GM19372 (cell line): Measurements from ENCODE around the gene HTD2.

Experiments used
- ATAC-seq: cut with Tn5 transposase; IDR thresholded peaks from one replicate; pipeline ENCODE4 v1.9.1; 2021; ENCODE audit warnings: mild to moderate bottlenecking, low read depth, moderate library complexity; ENCODE audit not compliant: unreplicated experiment

HTD2 gene

DNA sequence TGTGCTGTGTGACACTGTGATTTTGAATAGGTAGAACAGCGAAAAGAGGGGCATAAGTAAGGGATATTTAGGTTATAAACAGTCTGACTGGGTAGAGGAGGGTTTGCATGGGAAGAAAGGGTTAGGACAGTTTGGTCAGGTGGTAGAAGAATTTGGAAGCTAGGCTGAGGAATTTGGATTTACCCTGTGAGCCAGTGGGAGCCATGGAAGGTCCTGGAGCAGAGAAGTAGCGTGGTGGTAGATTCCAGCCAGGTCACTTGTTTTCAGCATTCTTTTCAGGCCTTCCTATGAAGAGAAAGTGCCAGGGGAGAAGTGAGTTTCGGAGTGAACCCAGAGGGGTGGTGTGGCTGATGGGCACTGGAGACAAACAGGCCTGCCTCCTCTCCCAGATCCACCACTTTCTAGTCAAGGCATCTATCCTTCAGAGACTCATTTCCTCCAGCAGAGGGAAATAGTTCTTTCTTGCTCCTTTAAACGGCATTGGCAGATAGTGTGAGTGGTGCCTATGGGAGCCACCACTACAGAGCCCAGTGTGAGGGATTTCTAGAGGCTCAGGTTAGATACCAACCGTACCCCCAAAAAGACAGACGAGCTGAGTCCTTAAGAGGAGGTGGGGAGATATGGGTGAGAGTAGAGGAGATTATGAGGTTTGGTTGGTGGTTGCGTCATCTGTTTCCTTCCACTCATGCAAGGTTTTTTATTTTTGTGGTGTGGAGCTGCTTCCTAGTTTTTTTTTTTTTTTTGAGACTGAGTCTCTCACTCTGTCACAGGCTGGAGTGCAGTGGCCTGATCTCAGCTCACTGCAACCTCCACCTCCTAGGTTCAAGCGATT, 47.6 kb downstream of the HTD2 start:
- no peak for ATAC-seq

DNA sequence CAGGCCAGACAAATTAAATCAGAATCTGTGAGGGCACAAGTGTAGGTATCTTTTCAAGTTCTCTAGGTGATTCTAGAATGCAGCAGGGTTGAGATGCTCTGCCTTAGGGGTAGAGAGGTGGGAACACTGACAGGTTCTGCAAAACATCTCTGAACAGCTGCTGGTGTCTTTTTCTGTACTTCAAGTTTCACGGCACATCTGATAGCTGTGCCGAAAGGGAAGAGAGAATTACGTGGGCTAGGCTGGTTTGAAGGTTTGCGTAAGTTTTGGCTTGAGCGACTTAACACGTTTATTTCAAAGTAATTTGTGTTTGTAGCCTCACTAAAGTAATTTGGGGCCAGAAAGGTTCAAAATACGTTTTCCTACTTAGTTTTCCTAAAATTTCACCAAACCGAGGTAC, 48.9 kb downstream of the HTD2 start:
- peak; percentile 60 for ATAC-seq

DNA sequence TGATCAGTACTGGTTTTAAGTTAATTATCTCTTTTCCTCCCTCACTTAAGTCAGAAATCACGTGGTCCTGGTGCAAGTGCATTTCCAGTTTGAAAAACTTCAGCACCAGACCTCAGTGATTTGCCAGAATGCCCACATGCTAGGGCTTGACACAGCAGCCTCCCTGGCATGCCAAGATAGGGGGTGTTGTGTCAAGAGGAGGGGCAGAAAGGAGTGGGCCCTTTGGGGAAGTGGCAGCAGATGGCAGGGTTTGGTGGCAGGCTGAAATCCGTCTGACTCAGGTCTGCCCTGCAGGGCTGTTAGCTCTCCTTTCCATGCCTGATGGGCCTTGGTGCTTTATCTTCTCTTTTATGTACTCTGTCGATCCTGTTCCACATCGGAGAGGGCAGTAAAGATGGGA, 49.7 kb downstream of the HTD2 start:
- no peak for ATAC-seq

DNA sequence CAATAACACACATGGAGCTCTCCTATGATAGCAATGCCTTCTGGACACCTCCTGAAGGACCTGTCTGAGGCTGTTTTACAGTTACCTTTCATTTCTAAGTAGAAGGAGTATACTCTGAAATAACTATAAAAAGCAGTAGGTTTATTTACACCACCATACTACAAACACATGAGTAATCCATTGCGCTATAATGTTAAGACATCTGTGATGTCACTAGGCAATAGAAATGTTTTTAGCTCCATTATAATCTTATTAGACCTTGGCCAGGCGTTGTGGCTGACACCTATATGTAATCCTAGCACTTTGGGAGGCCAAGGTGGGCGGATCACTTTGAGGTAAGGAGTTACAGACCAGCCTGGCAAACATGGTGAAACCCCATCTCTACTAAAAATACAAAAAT, 51.1 kb downstream of the HTD2 start:
- no peak for ATAC-seq

DNA sequence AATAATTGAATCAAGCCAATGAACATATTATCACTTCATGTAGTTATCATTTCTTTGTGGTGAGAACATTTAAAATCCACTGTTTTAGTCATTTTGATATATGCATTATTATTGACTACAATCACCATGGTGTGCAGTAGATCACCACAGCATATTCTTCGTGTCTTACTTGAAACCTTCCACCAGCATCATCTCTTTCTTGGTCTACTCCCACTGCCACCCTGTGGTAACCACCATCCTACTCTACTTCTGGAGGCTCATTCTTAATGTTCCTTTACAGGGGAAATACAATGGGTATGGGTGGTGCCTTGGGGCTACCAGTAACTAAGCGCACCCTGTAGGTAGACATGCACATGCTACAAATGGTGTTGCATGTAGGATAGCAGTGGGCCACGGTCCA, 51.8 kb downstream of the HTD2 start:
- ATAC-seq: no peak

DNA sequence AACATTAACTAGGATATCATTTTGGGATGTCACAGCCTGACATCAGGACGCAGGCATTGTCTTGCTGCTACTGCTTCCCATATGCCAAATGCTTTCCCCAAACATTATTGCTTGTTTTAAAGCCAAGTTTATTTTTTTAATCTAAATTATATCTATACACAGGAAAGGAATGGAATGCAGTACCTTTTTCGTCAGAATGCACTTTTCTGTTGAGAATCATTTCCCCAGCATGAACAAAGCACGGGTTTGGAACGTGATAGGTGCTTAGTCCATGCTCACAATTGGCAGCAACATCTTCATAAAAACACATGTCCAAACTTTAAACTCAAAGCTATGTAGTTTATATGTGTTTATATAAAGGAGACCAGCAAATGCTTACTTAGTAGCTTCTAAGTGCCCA, 52.5 kb downstream of the HTD2 start:
- ATAC-seq: no peak

DNA sequence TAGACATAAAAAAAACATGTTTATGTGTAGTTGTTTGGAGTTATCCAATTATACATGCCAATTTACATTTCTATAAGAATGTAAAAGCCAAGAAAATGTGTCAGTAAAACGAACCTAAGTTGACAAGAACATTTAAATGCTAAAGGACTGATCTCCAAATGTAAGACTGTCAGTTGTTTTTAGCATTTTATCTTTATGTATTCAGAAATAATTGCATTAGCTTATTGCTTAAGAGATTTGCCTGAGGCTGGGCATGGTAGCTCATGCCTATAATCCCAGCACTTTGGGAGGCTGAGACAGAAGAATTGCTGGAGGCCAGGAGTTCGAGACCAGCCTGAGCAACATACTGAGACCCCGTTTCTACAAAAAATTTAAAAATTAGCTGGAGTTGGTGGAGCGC, 53.3 kb downstream of the HTD2 start:
- ATAC-seq: no peak

DNA sequence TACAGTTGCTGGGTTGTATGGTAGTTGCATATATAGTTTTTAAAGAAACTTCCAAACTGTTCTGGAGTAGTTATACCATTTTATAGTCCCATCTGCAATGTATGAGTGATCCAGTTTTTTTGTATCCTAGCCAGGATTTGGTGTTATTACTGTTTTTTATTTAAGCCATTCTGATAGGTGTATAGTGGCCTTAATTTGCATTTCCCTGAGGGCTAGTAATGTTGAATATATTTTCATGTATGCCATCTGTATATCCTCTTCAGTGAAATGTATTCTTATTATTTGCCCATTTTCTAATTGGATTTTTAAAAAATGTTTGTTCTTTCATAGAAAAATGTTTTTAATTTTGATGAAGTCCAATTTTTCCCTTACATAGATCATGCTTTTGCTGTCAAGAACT, 55.5 kb downstream of the HTD2 start:
- no peak for ATAC-seq

DNA sequence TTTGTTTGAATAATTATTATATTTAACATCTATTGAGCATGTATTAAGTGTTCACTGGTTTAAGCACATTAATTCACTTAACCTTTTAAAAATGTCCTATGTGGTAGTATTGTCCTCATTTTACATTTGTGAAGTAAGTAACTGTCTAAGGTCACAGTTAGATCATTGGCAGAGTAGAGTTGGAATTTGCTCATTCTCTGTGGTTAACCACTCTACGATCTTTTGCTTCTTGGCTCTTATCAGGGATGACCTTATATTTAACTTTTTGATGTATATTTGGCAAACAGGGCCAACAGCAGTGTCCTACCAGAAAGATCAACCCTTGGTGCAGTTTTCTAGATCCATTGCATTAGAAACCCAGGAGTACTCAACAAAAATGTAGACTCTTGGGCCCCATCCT, 60.4 kb downstream of the HTD2 start:
- ATAC-seq: no peak

DNA sequence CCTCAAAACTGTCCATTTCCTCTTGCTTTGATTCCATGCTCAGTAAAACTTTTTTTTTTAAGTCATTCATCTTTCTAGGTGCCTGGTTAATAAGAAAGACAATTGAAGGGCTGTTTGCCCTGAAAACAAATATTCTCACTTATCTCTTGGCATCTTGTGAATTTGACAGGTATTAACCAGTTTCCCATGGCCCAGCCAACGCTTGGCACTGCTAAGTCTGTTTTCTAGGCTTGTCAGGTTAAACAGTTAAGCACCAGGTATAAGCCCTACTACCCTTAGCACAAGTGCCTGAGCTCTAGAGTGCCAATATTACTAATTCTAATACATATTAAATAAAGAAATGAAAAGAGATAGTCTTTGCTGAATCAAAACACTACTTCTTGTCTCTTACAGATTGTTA, 62.7 kb downstream of the HTD2 start:
- no peak for ATAC-seq
